SK-N-SH treated with all-trans-retinoic acid at 6 μM for 48 hours (cell line): Measurements from ENCODE around the gene NDUFAF2.

Experiments used
- ARNTL ChIP-seq: fragments of 450-650 bp; formaldehyde crosslinking; IDR thresholded peaks from 2 replicates; pipeline ENCODE4 v1.5.0; 2020; ENCODE audit warnings: low read depth, mild to moderate bottlenecking, moderate library complexity, borderline replicate concordance
- OSR1 ChIP-seq: fragments of 250-450 bp; sonication (Bioruptor Pico); IDR thresholded peaks from 2 replicates; pipeline ENCODE4 v1.8.0; 2022; ENCODE audit warnings: moderate library complexity, mild to moderate bottlenecking, inconsistent platforms
- SNAI2 ChIP-seq: fragments of 250-450 bp; sonication (Bioruptor Pico); IDR thresholded peaks from 2 replicates; pipeline ENCODE4 v1.5.0; 2020; ENCODE audit warnings: mild to moderate bottlenecking, moderate library complexity
- ZFP3 ChIP-seq: fragments of 250-450 bp; sonication (Bioruptor Pico); IDR thresholded peaks from 2 replicates; pipeline ENCODE4 v1.5.0; 2020; ENCODE audit warnings: mild to moderate bottlenecking, moderate library complexity
- ZFP30 ChIP-seq: fragments of 450-650 bp; formaldehyde crosslinking; IDR thresholded peaks from 2 replicates; pipeline ENCODE4 v1.5.0; 2022; ENCODE audit warnings: mild to moderate bottlenecking, moderate library complexity
- ZNF565 ChIP-seq: fragments of 450-650 bp; formaldehyde crosslinking; conservative IDR thresholded peaks from 2 replicates; pipeline ENCODE4 v1.5.0; 2020; ENCODE audit warnings: low read depth, mild to moderate bottlenecking, moderate library complexity
- TF ChIP-seq, protein P1 (sequence below): fragments of 250-450 bp; sonication (Bioruptor Pico); IDR thresholded peaks from 2 replicates; pipeline ENCODE4 v1.8.0; 2020; ENCODE audit warnings: mild to moderate bottlenecking, moderate library complexity, borderline replicate concordance
- TF ChIP-seq, protein P2 (sequence below): fragments of 250-450 bp; sonication (Bioruptor Pico); IDR thresholded peaks from 2 replicates; pipeline ENCODE4 v1.5.1; 2020; ENCODE audit warnings: low read depth, mild to moderate bottlenecking, moderate library complexity

DNA sequence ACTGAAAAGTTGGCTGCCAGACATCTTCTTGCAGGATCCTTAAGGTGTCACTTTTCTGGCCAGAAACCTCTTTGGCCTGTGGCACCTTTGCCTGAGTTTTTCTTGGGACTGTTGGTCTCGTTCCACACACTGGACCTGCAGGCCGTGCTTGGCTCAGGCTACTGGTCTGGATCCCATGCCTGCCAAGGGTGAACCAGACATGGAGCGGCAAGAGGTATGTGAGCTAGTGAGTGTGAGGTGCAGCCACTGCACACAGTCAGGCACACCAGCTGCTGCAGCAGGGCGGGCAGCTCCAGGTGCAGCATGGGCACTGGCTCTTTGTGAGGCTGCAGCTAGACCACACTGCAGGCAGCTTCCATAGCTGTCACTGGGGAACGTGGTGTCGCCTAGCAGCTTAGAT is 47.9 kb downstream of the NDUFAF2 start:
- TF ChIP-seq ZNF565 (CRISPR knock-in tag) (no peak), OSR1 (CRISPR knock-in tag) (no peak), ARNTL (CRISPR knock-in tag) (no peak), ZFP30 (CRISPR knock-in tag) (no peak), SNAI2 (no peak), ZFP3 (no peak)
- TF ChIP-seq, protein P1, sequence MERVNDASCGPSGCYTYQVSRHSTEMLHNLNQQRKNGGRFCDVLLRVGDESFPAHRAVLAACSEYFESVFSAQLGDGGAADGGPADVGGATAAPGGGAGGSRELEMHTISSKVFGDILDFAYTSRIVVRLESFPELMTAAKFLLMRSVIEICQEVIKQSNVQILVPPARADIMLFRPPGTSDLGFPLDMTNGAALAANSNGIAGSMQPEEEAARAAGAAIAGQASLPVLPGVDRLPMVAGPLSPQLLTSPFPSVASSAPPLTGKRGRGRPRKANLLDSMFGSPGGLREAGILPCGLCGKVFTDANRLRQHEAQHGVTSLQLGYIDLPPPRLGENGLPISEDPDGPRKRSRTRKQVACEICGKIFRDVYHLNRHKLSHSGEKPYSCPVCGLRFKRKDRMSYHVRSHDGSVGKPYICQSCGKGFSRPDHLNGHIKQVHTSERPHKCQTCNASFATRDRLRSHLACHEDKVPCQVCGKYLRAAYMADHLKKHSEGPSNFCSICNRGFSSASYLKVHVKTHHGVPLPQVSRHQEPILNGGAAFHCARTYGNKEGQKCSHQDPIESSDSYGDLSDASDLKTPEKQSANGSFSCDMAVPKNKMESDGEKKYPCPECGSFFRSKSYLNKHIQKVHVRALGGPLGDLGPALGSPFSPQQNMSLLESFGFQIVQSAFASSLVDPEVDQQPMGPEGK (CRISPR knock-in tag), result no peak
- TF ChIP-seq, protein P2, sequence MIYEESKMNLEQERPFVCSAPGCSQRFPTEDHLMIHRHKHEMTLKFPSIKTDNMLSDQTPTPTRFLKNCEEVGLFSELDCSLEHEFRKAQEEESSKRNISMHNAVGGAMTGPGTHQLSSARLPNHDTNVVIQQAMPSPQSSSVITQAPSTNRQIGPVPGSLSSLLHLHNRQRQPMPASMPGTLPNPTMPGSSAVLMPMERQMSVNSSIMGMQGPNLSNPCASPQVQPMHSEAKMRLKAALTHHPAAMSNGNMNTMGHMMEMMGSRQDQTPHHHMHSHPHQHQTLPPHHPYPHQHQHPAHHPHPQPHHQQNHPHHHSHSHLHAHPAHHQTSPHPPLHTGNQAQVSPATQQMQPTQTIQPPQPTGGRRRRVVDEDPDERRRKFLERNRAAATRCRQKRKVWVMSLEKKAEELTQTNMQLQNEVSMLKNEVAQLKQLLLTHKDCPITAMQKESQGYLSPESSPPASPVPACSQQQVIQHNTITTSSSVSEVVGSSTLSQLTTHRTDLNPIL (CRISPR knock-in tag), result no peak
